Peyer's patch (tissue), 4 donors: ENCODE results near the gene SLC29A2.

Source experiments
- POLR2A ChIP-seq, 2 donors: fragments of 450-650 bp; IDR thresholded peaks; one replicate each; pipeline ENCODE4 v1.5.1; 2017; ENCODE audit warnings: antibody characterized with exemption in 2 of 2, mild to moderate bottlenecking in 2 of 2, moderate library complexity in 2 of 2
- TF ChIP-seq, protein P1 (sequence below), 6 experiments: fragments of 450-650 bp in 4 of 6; fragments of 200-600 bp in 2 of 6; sonication (generic) in 1 of 6; IDR thresholded peaks; one replicate each; pipeline ENCODE4 v1.5.1; 2017 to 2019; ENCODE audit warnings: antibody characterized with exemption in 6 of 6, mild to moderate bottlenecking in 3 of 6, moderate library complexity in 1 of 6

DNA sequence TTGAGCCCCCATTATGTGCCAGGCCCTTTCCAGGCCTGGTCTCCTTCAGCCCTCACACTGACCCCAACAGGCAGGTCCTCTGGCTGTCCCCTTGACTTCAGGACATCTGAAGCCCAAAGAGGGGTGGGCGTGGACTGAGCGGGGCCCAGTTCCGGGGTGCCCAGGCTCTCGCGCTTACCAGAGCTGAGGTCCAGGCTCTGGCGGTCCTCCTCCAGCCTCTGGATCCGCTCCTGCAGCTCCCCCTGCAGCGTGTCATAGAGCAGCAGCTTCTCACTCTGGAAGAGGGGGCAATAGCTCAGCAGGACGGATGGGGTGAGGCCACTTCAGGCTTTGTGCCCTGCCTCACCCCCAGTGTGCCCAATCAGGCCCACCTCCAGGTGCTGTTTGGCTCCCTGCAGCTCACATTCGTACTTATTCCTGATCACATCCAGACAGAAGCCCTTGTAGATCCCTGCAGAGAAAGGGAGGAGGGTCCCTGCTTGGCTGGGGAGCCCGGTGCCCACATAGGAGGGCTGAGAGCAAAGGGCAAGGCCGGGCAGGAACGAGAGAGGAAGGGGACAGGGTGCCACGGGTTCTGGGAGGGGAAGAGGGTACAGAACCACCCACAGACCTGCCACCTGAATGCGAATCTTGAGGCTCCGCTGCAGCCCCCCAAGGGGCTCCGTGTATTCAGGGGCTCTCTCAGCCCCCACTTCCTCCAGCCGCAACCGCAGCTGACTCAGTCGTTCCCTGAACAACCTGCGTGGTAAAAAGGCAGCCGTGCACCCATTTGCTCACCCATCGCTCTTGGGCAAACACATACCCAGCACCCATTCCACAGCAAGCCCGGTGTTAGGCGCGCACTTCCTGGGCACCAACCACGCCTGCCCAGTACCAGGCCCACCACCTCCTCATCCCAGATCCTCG, 30.7 kb downstream of the SLC29A2 start:
- TF ChIP-seq, protein P1, sequence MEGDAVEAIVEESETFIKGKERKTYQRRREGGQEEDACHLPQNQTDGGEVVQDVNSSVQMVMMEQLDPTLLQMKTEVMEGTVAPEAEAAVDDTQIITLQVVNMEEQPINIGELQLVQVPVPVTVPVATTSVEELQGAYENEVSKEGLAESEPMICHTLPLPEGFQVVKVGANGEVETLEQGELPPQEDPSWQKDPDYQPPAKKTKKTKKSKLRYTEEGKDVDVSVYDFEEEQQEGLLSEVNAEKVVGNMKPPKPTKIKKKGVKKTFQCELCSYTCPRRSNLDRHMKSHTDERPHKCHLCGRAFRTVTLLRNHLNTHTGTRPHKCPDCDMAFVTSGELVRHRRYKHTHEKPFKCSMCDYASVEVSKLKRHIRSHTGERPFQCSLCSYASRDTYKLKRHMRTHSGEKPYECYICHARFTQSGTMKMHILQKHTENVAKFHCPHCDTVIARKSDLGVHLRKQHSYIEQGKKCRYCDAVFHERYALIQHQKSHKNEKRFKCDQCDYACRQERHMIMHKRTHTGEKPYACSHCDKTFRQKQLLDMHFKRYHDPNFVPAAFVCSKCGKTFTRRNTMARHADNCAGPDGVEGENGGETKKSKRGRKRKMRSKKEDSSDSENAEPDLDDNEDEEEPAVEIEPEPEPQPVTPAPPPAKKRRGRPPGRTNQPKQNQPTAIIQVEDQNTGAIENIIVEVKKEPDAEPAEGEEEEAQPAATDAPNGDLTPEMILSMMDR (IDR thresholded peaks at IDR 0.05): no peak
- TF ChIP-seq POLR2A (IDR thresholded peaks at IDR 0.05): no peak
